IMR-90 (cell line): Measurements from ENCODE around the gene CLPSL2. TPM values are rescaled to one million over a fixed set of nuclear protein-coding genes. Genes with fewer than 3 reads are reported as not detected.
"Not testable (repeated sequence)": the region's sequence is repeated elsewhere in the genome, so short reads cannot be mapped to it uniquely, and the experiment has no call there.

Source experiments
- ATAC-seq: fragments of 200-7000 bp; cut with Tn5 transposase; 2 replicates; pipeline ENCODE4 v1.9.1; 2020; ENCODE audit warnings: low read depth, mild to moderate bottlenecking, moderate library complexity
- BruUV-seq: library from RNA; stranded (reverse); fragments of 400-500 nt; replicated peaks from 2 replicates; lab custom pipeline; 2021; lab: Mats Ljungman, UMichigan
- CTCF ChIA-PET: fragments of 300-600 bp; formaldehyde crosslinking; extraction: SDS; loops from one replicate; lab custom pipeline; 2021; ENCODE audit warnings: antibody characterized with exemption; lab: Yijun Ruan, JAX
- POLR2A ChIA-PET: fragments of 300-600 bp; sonication (Branson Sonifier 250); formaldehyde crosslinking; loops from one replicate; lab custom pipeline; 2022; ENCODE audit warnings: antibody characterized with exemption; ENCODE audit not compliant: unreplicated experiment; lab: Charles Lee
- DNase-seq: peaks from one replicate; pipeline ENCODE4 v3.0.0; 2013
- H2AFZ ChIP-seq: replicated peaks from 2 replicates; pipeline ENCODE3; 2013; ENCODE audit warnings: low read length, mild to moderate bottlenecking; ENCODE audit not compliant: poor library complexity
- H2AK5ac ChIP-seq: 2 replicates; pipeline ENCODE4 v1.6.1; 2013; ENCODE audit warnings: low read depth, low read length, inconsistent platforms
- H2AK9ac ChIP-seq: replicated peaks from 2 replicates; pipeline ENCODE3; 2013; ENCODE audit warnings: mild to moderate bottlenecking, low read depth, low read length, moderate library complexity; ENCODE audit not compliant: poor library complexity
- H2BK120ac ChIP-seq: 2 replicates; pipeline ENCODE4 v1.6.1; 2013; ENCODE audit warnings: low read depth, low read length, inconsistent platforms
- H2BK15ac ChIP-seq: 3 replicates; pipeline ENCODE4 v1.6.1; 2013; ENCODE audit warnings: low read depth, low read length, inconsistent platforms
- H2BK20ac ChIP-seq: 2 replicates; pipeline ENCODE4 v1.6.1; 2013; ENCODE audit warnings: low read depth, mild to moderate bottlenecking, inconsistent platforms, low read length, moderate library complexity
- H2BK5ac ChIP-seq: 2 replicates; pipeline ENCODE4 v1.6.1; 2013; ENCODE audit warnings: mild to moderate bottlenecking, low read depth, low read length, inconsistent platforms; ENCODE audit not compliant: poor library complexity, severe bottlenecking
- H3K14ac ChIP-seq: replicated peaks from 2 replicates; pipeline ENCODE4 v1.6.1; 2013; ENCODE audit warnings: low read depth, low read length, inconsistent platforms
- H3K18ac ChIP-seq: 2 replicates; pipeline ENCODE4 v1.6.1; 2013; ENCODE audit warnings: low read depth, low read length, control low read depth
- H3K23ac ChIP-seq: 2 replicates; pipeline ENCODE4 v1.6.1; 2013; ENCODE audit warnings: low read depth, low read length, inconsistent platforms
- H3K27ac ChIP-seq: 2 replicates; pipeline ENCODE4 v1.5.1; 2013; ENCODE audit warnings: mild to moderate bottlenecking, control low read depth, low read length; ENCODE audit not compliant: insufficient read depth
- H3K27me3 ChIP-seq: 2 replicates; pipeline ENCODE4 v1.6.1; 2013; ENCODE audit warnings: low read length; ENCODE audit not compliant: control insufficient read depth, insufficient read depth
- H3K36me3 ChIP-seq: 2 replicates; pipeline ENCODE4 v1.6.1; 2013; ENCODE audit warnings: low read length, mixed read lengths; ENCODE audit not compliant: control insufficient read depth, insufficient read depth
- H3K4ac ChIP-seq: 2 replicates; pipeline ENCODE4 v1.6.1; 2013; ENCODE audit warnings: low read depth, low read length, inconsistent platforms
- H3K4me1 ChIP-seq: 2 replicates; pipeline ENCODE4 v1.6.1; 2013; ENCODE audit warnings: low read length, mixed read lengths; ENCODE audit not compliant: control insufficient read depth, insufficient read depth
- H3K4me2 ChIP-seq: 2 replicates; pipeline ENCODE4 v1.6.1; 2013; ENCODE audit warnings: low read depth, mild to moderate bottlenecking, control low read depth, low read length, moderate library complexity
- H3K4me3 ChIP-seq: 2 replicates; pipeline ENCODE4 v1.5.1; 2013; ENCODE audit warnings: low read depth, mild to moderate bottlenecking, control low read depth, low read length, moderate library complexity; ENCODE audit not compliant: insufficient read depth
- H3K56ac ChIP-seq: 2 replicates; pipeline ENCODE4 v1.6.1; 2013; ENCODE audit warnings: low read length, inconsistent platforms; ENCODE audit not compliant: insufficient read depth; ENCODE audit errors: extremely low read depth
- H3K79me1 ChIP-seq, 2 experiments: 2 replicates each; pipeline ENCODE4 v1.6.1; 2013; ENCODE audit warnings: low read length in 2 of 2, inconsistent platforms in 1 of 2, low read depth in 1 of 2
- H3K9ac ChIP-seq: 2 replicates; pipeline ENCODE4 v1.6.1; 2013; ENCODE audit warnings: low read depth, low read length, control low read depth
- H3K9me1 ChIP-seq: 2 replicates; pipeline ENCODE4 v1.6.1; 2013; ENCODE audit warnings: low read length, inconsistent platforms; ENCODE audit not compliant: insufficient read depth
- H3K9me3 ChIP-seq: 2 replicates; pipeline ENCODE4 v1.6.1; 2013; ENCODE audit warnings: low read length; ENCODE audit not compliant: control insufficient read depth, insufficient read depth
- H4K20me1 ChIP-seq: 2 replicates; pipeline ENCODE4 v1.6.1; 2013; ENCODE audit warnings: low read length, inconsistent platforms; ENCODE audit not compliant: insufficient read depth
- H4K5ac ChIP-seq: 2 replicates; pipeline ENCODE4 v1.6.1; 2013; ENCODE audit warnings: mild to moderate bottlenecking, low read depth, low read length, control low read depth
- H4K8ac ChIP-seq, 2 experiments: 2 replicates each; pipeline ENCODE4 v1.6.1; 2013; ENCODE audit warnings: low read depth in 2 of 2, low read length in 2 of 2, control low read depth in 1 of 2, inconsistent platforms in 1 of 2
- H4K91ac ChIP-seq: 2 replicates; pipeline ENCODE4 v1.6.1; 2013; ENCODE audit warnings: low read depth, low read length, inconsistent platforms; ENCODE audit not compliant: insufficient read depth
- WGBS, 2 experiments: methylation state at CpG; one replicate each; pipeline versions ENCODE4 v1.1.5 to v1.1.7; 2013; ENCODE audit warnings: missing lambda C conversion rate in 2 of 2; ENCODE audit not compliant: insufficient read length in 1 of 2; ENCODE audit errors: extremely low coverage in 2 of 2; 5-methylcytosine and 5-hydroxymethylcytosine counted together
- dilution Hi-C: fragments of 300-500 bp; cut with HindIII; formaldehyde crosslinking; loops from one replicate; pipeline ENCODE4 v1.14.3; 2018; ENCODE audit warnings: low sequenced_read_pairs; ENCODE audit not compliant: unreplicated experiment
- in situ Hi-C: fragments of 300-500 bp; cut with MboI; formaldehyde crosslinking; loops from 3 replicates; pipeline ENCODE4 v1.14.3; 2019; ENCODE audit warnings: low sequenced_read_pairs, inconsistent platforms, mixed read lengths
- intact Hi-C: fragments of 100-400 bp; cut with micrococcal nuclease; formaldehyde crosslinking; loops from 2 replicates; pipeline ENCODE4 v1.10.0; 2022
- polyA plus RNA-seq, 3 experiments: library from polyadenylated mRNA; depleted of rRNA; stranded (reverse); fragments of >200 nt; gene quantifications; 2 replicates each; pipeline ENCODE4 v1.2.3, GENCODE V29; 2012; ENCODE audit warnings: low replicate concordance in 1 of 3
- total RNA-seq: library from RNA; depleted of rRNA; stranded (reverse); fragments of >200 nt; gene quantifications from 2 replicates; pipeline ENCODE4 v1.2.3, GENCODE V29; 2012

The CLPSL2 gene
- total and polyA plus RNA-seq, 2 of the 4 experiments (the other 2 are of a cell fraction) = not detected

DNA sequence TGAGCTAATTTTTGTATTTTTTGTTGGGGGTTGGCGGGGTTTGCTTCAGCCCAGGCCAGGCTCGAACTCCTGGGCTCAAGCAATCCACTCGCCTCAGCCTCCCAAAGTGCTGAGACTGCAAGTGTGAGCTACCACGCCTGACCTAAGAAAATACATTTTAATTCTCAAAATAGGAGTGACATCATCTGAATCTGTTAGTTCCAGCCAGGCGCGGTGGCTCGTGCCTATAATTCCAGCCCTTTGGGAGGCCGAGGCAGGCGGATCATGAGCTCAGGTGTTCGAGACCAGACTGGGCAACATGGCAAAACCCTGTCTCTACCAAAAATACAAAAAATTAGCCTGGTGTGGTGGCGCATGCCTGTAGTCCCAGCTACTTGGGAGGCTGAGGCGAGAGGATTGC is 42.1 kb upstream of the CLPSL2 start:
- DNase-seq, H3K9ac ChIP-seq, H3K36me3 ChIP-seq, intact Hi-C loops, H3K56ac ChIP-seq, H2BK120ac ChIP-seq, H3K18ac ChIP-seq, H2AK5ac ChIP-seq, CTCF ChIA-PET, H4K5ac ChIP-seq, H3K4me1 ChIP-seq, H3K4me3 ChIP-seq, H3K79me1 ChIP-seq, H3K27me3 ChIP-seq, H3K9me1 ChIP-seq, H3K23ac ChIP-seq, H2BK15ac ChIP-seq, H3K4me2 ChIP-seq, H3K14ac ChIP-seq, H4K8ac ChIP-seq, H2AK9ac ChIP-seq, H2BK20ac ChIP-seq, POLR2A ChIA-PET, H3K4ac ChIP-seq, H4K20me1 ChIP-seq, H3K9me3 ChIP-seq, dilution Hi-C loops, ATAC-seq, BruUV-seq, H4K91ac ChIP-seq, H3K27ac ChIP-seq, H2AFZ ChIP-seq, H2BK5ac ChIP-seq: not testable (repeated sequence)
- in situ Hi-C loops = loop anchor here (25.0 kb wide), 1 partner anchor 422 kb away; no protein-coding TSS in a partner anchor
- WGBS, 2 experiments = 96% methylated on average over 7 of the region's 12 CpGs; no CpG with 5 or more reads in 1 of the 2 experiments
